ENCODE results near the gene NCK2.

The NCK2 gene

DNA sequence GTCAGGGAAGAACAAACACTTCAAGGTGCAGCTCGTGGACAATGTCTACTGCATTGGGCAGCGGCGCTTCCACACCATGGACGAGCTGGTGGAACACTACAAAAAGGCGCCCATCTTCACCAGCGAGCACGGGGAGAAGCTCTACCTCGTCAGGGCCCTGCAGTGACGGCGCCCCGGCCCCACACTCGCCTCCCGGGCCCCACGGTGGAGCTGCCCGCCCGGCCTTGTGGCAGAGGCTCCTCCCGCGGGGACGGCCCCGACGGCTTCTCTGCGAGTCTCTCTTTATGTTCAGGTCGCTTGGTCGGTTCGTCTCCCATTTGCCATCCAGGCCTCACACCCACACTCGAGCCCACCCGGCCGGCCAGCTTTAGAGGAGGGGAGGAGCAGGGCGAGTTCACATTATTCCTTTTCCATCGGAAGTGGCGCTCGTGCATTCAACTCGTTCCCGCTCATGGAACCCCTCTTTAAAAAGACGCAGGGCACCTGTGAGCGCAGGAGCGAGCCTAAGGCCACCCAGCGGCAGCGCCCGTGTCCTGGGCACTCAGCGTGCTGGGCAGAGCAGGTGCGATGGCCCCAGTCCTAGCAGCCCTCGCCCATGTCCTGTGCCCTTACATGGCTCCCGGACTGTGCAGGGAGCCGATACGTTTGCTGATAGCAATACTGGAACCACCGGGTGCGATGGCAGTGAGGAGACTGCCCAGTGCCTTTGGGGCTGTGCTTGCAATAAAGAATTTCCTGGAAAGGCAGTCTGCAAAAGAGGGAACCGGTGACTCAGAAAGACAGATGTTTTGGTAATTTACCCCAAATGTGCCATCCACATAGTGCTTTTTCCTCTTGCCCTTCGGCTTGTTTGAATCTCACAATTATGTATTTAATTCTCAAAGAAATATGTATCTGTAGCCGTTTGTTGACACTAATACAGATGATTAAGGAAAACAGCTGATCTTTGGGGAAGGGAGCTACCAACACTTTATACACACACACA, 148.6 kb downstream of the NCK2 start:
- TF ChIP-seq EZH2phosphoT487 (IDR thresholded peaks at IDR 0.05; ENCODE audit: borderline replicate concordance, low read length) = no peak
- no peak for TF ChIP-seq CTCF (IDR thresholded peaks at IDR 0.05; ENCODE audit: low read depth, low read length, poor library complexity, severe bottlenecking)
- Histone ChIP-seq H3K4me2 (ENCODE audit: low read length) (no peak overlapping the region), H4K20me1 (ENCODE audit: control insufficient read depth, insufficient read depth, low read depth, low read length) (0 out of 2 replicates have a peak, but pooled peaks cover 4% of the 10 kb centered on the region), H3K79me2 (ENCODE audit: control insufficient read depth, low read length) (peaks cover 4% of the 10 kb centered on the region; the same call in 1 of the 2 replicates), H3F3A (ENCODE audit: control insufficient read depth, insufficient read depth) (no peaks in the 10 kb centered on the region), H3K9me2 (replicated peaks; ENCODE audit: control insufficient read depth, low read length) (no peaks in the 10 kb centered on the region), H3K27ac (ENCODE audit: low read depth, low read length) (no peak overlapping the region), H3K27me3 (ENCODE audit: control insufficient read depth, low read length) (no peaks in the 10 kb centered on the region), H3K36me3 (ENCODE audit: control insufficient read depth, low read length) (no peaks in the 10 kb centered on the region), H3K4me3 (ENCODE audit: low read length) (no peak overlapping the region), H3K4me1 (ENCODE audit: control insufficient read depth, low read length) (no peaks in the 10 kb centered on the region), H3K9me3 (ENCODE audit: control insufficient read depth, insufficient read depth, low read length) (no peaks in the 10 kb centered on the region)

DNA sequence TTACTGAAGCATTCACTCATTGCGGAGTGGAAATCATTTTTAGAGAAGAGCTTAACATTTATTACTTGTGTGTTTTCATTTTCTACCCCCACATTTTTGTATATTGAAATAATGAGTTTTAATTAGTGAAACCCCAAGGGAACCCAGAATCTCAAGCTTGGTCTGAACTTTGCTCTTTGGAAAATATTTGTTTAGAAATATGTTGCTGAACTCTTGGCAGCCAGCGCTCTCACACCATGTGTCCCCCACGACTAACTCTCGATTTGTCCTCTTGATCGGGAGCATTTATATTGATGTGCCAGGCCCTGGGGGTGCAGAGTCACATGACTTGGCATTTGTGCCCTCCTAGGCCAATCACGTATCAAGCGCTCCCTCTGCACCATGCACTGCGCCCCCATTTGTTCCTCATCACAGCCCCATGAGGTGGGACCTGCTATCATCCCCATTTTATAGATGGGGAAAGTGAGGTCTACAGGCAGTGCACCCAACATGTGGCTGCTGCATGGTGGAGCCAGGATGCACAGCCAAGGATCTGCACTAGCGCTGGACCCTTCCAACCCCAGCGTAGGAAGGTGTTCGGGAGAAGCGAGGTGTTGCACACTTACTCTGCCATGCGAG, 149.7 kb downstream of the NCK2 start:
- Histone ChIP-seq H4K20me1 (ENCODE audit: control insufficient read depth, insufficient read depth, low read depth, low read length) (no peaks in the 10 kb centered on the region), H3K9me2 (replicated peaks; ENCODE audit: control insufficient read depth, low read length) (no peaks in the 10 kb centered on the region), H3K36me3 (ENCODE audit: control insufficient read depth, low read length) (no peaks in the 10 kb centered on the region), H3K27ac (ENCODE audit: low read depth, low read length) (no peak overlapping the region), H3K27me3 (ENCODE audit: control insufficient read depth, low read length) (no peaks in the 10 kb centered on the region), H3K4me1 (ENCODE audit: control insufficient read depth, low read length) (no peaks in the 10 kb centered on the region), H3K4me3 (ENCODE audit: low read length) (no peak overlapping the region), H3F3A (ENCODE audit: control insufficient read depth, insufficient read depth) (no peaks in the 10 kb centered on the region), H3K9me3 (ENCODE audit: control insufficient read depth, insufficient read depth, low read length) (no peaks in the 10 kb centered on the region), H3K79me2 (ENCODE audit: control insufficient read depth, low read length) (no peaks in the 10 kb centered on the region), H3K4me2 (ENCODE audit: low read length) (no peak overlapping the region)
- no peak for TF ChIP-seq EZH2phosphoT487 (IDR thresholded peaks at IDR 0.05; ENCODE audit: borderline replicate concordance, low read length)
- TF ChIP-seq CTCF (IDR thresholded peaks at IDR 0.05; ENCODE audit: low read depth, low read length, poor library complexity, severe bottlenecking) = no peak

GRCh38 chr2:105895990-105896764, 151.5 kb downstream of the NCK2 start:
- TF ChIP-seq CTCF (IDR thresholded peaks at IDR 0.05; ENCODE audit: low read depth, low read length, poor library complexity, severe bottlenecking) = no peak
- Histone ChIP-seq H3K9me2 (replicated peaks; ENCODE audit: control insufficient read depth, low read length) (no peaks in the 10 kb centered on the region), H3K4me3 (ENCODE audit: low read length) (no peak overlapping the region), H3K79me2 (ENCODE audit: control insufficient read depth, low read length) (no peaks in the 10 kb centered on the region), H3K9me3 (ENCODE audit: control insufficient read depth, insufficient read depth, low read length) (no peaks in the 10 kb centered on the region), H3K36me3 (ENCODE audit: control insufficient read depth, low read length) (no peaks in the 10 kb centered on the region), H3F3A (ENCODE audit: control insufficient read depth, insufficient read depth) (no peaks in the 10 kb centered on the region), H3K4me2 (ENCODE audit: low read length) (no peak overlapping the region), H3K4me1 (ENCODE audit: control insufficient read depth, low read length) (no peaks in the 10 kb centered on the region), H3K27ac (ENCODE audit: low read depth, low read length) (no peak overlapping the region), H3K27me3 (ENCODE audit: control insufficient read depth, low read length) (no peaks in the 10 kb centered on the region), H4K20me1 (ENCODE audit: control insufficient read depth, insufficient read depth, low read depth, low read length) (no peaks in the 10 kb centered on the region)

Data from DOHH2 (cell line).